Ishikawa (cell line): Measurements from ENCODE around the gene TBC1D8.

ENCODE experiments used
- CEBPB ChIP-seq: IDR thresholded peaks from 2 replicates; pipeline ENCODE4 v1.6.1; 2012
- CREB1 ChIP-seq: IDR thresholded peaks from 2 replicates; pipeline ENCODE4 v1.6.1; 2012; ENCODE audit warnings: low read depth
- EGR1 ChIP-seq: IDR thresholded peaks from 2 replicates; pipeline ENCODE4 v1.6.1; 2012
- EP300 ChIP-seq: IDR thresholded peaks from 2 replicates; pipeline ENCODE4 v1.6.1; 2012; ENCODE audit warnings: borderline replicate concordance
- FOXM1 ChIP-seq: IDR thresholded peaks from 2 replicates; pipeline ENCODE4 v1.6.1; 2012; ENCODE audit warnings: low read depth, borderline replicate concordance
- MAX ChIP-seq: IDR thresholded peaks from 2 replicates; pipeline ENCODE4 v1.6.1; 2012
- NFIC ChIP-seq: IDR thresholded peaks from 2 replicates; pipeline ENCODE4 v1.6.1; 2012
- RAD21 ChIP-seq: IDR thresholded peaks from 2 replicates; pipeline ENCODE4 v1.6.1; 2012; ENCODE audit warnings: low read depth
- REST ChIP-seq: IDR thresholded peaks from 2 replicates; pipeline ENCODE4 v1.6.1; 2012; ENCODE audit warnings: low read depth, mild to moderate bottlenecking
- TAF1 ChIP-seq: IDR thresholded peaks from 2 replicates; pipeline ENCODE4 v1.6.1; 2012; ENCODE audit warnings: low read depth, mild to moderate bottlenecking
- TCF12 ChIP-seq: IDR thresholded peaks from 2 replicates; pipeline ENCODE4 v1.6.1; 2012; ENCODE audit warnings: low read depth
- TEAD4 ChIP-seq: IDR thresholded peaks from 2 replicates; pipeline ENCODE4 v1.6.1; 2012
- USF1 ChIP-seq: IDR thresholded peaks from 2 replicates; pipeline ENCODE4 v1.6.1; 2012
- YY1 ChIP-seq: IDR thresholded peaks from 2 replicates; pipeline ENCODE4 v1.6.1; 2012; ENCODE audit warnings: low read depth

- no peak for TF ChIP-seq RAD21
- TF ChIP-seq EP300 = no peak
- no peak for TF ChIP-seq NFIC
- no peak for TF ChIP-seq CEBPB
- TF ChIP-seq CREB1 = no peak
- TF ChIP-seq TEAD4 = no peak
- TF ChIP-seq REST = no peak
- TF ChIP-seq MAX = no peak
- TF ChIP-seq TAF1 = no peak
- TF ChIP-seq TCF12 = no peak
- no peak for TF ChIP-seq FOXM1
- no peak for TF ChIP-seq EGR1
- TF ChIP-seq YY1 = no peak
- no peak for TF ChIP-seq USF1
Observed at GRCh38 chr2:101030866-101031554, 120.2 kb downstream of the TBC1D8 start.
